ENCODE data around the gene ACOT2. TPM values are rescaled to one million over a fixed set of nuclear protein-coding genes. Genes with fewer than 3 reads are reported as not detected.
"Not testable (repeated sequence)": the region's sequence is repeated elsewhere in the genome, so short reads cannot be mapped to it uniquely, and the experiment has no call there.

Gene ACOT2
- total RNA-seq, 1 donor from 2014 or later, result 7.6 TPM

GRCh38 chr14:73566935-73567334 is 2.1 kb upstream of the ACOT2 start:
- not testable (repeated sequence) for H3K27ac Mint-ChIP-seq (ENCODE audit: unreplicated experiment); DNase-seq; H3K4me1 Mint-ChIP-seq (ENCODE audit: low read depth, unreplicated experiment); H3K9me3 Mint-ChIP-seq (ENCODE audit: unreplicated experiment); H3K27me3 Mint-ChIP-seq (ENCODE audit: unreplicated experiment); H3K4me3 Mint-ChIP-seq (ENCODE audit: unreplicated experiment)
- H3K36me3 Mint-ChIP-seq (ENCODE audit: unreplicated experiment), result peaks cover 10% of the 10 kb centered on the region

- H3K4me3 Mint-ChIP-seq (ENCODE audit: unreplicated experiment), result no peak overlapping the region
- no peak overlapping the region for H3K27ac Mint-ChIP-seq (ENCODE audit: unreplicated experiment)
- no peaks in the 10 kb centered on the region for H3K27me3 Mint-ChIP-seq (ENCODE audit: unreplicated experiment)
- no peak for DNase-seq
- H3K9me3 Mint-ChIP-seq (ENCODE audit: unreplicated experiment), result peaks cover 7% of the 10 kb centered on the region
- H3K4me1 Mint-ChIP-seq (ENCODE audit: low read depth, unreplicated experiment), result no peaks in the 10 kb centered on the region
- TF ChIP-seq, protein P1, sequence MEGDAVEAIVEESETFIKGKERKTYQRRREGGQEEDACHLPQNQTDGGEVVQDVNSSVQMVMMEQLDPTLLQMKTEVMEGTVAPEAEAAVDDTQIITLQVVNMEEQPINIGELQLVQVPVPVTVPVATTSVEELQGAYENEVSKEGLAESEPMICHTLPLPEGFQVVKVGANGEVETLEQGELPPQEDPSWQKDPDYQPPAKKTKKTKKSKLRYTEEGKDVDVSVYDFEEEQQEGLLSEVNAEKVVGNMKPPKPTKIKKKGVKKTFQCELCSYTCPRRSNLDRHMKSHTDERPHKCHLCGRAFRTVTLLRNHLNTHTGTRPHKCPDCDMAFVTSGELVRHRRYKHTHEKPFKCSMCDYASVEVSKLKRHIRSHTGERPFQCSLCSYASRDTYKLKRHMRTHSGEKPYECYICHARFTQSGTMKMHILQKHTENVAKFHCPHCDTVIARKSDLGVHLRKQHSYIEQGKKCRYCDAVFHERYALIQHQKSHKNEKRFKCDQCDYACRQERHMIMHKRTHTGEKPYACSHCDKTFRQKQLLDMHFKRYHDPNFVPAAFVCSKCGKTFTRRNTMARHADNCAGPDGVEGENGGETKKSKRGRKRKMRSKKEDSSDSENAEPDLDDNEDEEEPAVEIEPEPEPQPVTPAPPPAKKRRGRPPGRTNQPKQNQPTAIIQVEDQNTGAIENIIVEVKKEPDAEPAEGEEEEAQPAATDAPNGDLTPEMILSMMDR (IDR thresholded peaks at IDR 0.05; ENCODE audit: partially characterized antibody, unreplicated experiment), result no peak
- H3K36me3 Mint-ChIP-seq (ENCODE audit: unreplicated experiment), result peaks cover 10% of the 10 kb centered on the region
Measured at GRCh38 chr14:73567358-73567757, 1.7 kb upstream of the ACOT2 start.

DNA sequence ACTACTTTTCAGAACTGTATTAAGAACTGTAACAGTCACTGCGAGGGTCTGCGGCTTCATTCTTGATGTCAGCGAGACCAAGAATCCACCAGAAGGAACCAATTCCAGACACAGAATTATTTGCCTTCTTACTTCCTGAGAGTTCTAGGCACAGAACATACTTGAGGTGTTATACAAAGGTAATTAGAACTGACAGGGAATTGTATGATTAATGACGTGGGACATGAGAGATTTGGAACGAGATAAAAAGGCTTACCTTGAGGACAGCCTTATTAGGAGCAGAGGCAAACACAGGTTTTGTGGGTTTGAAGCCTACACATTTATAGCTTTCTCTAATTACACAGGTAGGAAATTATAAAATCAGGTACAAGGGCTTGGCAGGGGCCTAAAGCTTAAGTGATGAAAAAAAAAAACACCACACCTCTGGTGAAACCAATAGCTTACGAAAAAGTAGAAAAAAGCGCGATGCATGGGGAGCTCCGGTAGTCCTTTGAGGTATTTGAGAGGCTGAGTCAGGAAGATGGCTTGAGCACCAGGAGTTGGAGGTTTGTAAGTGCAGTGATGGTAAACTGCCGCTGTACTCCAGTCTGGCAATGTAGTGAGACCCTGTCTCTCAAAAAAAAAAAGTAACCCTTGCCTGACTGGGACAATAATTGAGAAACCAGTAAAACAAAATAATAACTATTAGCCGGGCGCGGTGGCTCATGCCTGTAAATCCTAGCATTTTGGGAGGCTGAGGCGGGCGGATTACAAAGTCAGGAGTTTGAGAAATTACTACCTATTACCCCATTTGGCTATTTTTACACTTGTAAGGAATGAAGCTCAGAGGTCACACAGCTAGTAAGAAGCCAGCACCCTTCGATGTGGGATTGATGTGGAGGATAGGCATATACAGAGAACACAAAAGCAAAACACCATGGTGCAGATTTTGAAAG is 795 bp upstream of the ACOT2 start:
- Mint-ChIP-seq H3K27me3 (ENCODE audit: unreplicated experiment) (no peaks in the 10 kb centered on the region), H3K27ac (ENCODE audit: unreplicated experiment) (no peak overlapping the region), H3K4me3 (ENCODE audit: unreplicated experiment) (peak overlapping the region; percentile 89), H3K4me1 (ENCODE audit: low read depth, unreplicated experiment) (no peaks in the 10 kb centered on the region), H3K36me3 (ENCODE audit: unreplicated experiment) (peaks cover 5% of the 10 kb centered on the region), H3K9me3 (ENCODE audit: unreplicated experiment) (peaks cover 5% of the 10 kb centered on the region)
- no peak for DNase-seq
- TF ChIP-seq, protein P1 (IDR thresholded peaks at IDR 0.05; ENCODE audit: partially characterized antibody, unreplicated experiment), result no peak

DNA sequence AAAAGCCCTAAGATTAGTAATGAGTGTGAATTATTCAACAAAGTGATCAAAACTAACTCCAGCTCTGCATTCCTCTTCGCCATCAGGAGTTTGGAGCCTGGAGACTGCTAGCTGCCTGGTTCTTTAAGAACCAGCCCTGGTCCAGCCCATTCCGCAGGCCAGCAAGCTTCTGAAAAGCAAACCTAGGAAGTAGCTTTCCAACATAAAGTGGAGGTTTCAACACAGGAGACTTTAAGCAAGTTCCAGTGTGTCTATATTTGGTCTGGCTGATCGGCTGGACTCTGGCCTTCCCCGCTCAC is 178 bp upstream of the ACOT2 start:
- H3K4me3 Mint-ChIP-seq (ENCODE audit: unreplicated experiment), result peak overlapping the region; percentile 89
- H3K27me3 Mint-ChIP-seq (ENCODE audit: unreplicated experiment); H3K4me1 Mint-ChIP-seq (ENCODE audit: low read depth, unreplicated experiment); H3K36me3 Mint-ChIP-seq (ENCODE audit: unreplicated experiment); DNase-seq; H3K9me3 Mint-ChIP-seq (ENCODE audit: unreplicated experiment): not testable (repeated sequence)
- peak overlapping the region; percentile 84 for H3K27ac Mint-ChIP-seq (ENCODE audit: unreplicated experiment)

- not testable (repeated sequence) for H3K9me3 Mint-ChIP-seq (ENCODE audit: unreplicated experiment); H3K27ac Mint-ChIP-seq (ENCODE audit: unreplicated experiment); H3K4me1 Mint-ChIP-seq (ENCODE audit: low read depth, unreplicated experiment); H3K36me3 Mint-ChIP-seq (ENCODE audit: unreplicated experiment); H3K4me3 Mint-ChIP-seq (ENCODE audit: unreplicated experiment); H3K27me3 Mint-ChIP-seq (ENCODE audit: unreplicated experiment)
- peak; percentile 73 for DNase-seq
- TF ChIP-seq, protein P1 (IDR thresholded peaks at IDR 0.05; ENCODE audit: partially characterized antibody, unreplicated experiment), result peak; percentile 62
Measured at GRCh38 chr14:73570913-73571312, 1.9 kb downstream of the ACOT2 start.

DNA sequence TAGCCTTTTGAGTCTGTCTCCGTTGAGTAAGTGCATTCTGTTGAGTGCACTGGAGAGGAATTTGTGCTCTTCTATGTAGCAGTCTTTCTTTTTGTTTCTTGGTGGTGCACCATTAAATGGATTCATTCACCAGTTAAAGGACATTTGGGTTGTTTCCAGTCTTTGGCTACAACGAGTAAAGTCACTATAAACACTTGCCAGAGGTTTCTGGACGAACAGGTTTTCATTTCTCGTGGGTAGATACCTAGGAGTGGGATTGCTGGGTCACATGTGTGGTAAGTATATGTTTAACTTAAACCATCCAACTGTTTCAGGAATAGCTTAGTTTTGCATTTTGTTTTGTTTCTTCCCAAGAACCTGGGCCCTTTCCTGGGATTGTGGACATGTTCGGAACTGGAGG is 4.0 kb downstream of the ACOT2 start:
- H3K27ac Mint-ChIP-seq (ENCODE audit: unreplicated experiment); DNase-seq; H3K4me3 Mint-ChIP-seq (ENCODE audit: unreplicated experiment): not testable (repeated sequence)

GRCh38 chr14:73573740-73574139 is 4.7 kb downstream of the ACOT2 start:
- not testable (repeated sequence) for DNase-seq; H3K9me3 Mint-ChIP-seq (ENCODE audit: unreplicated experiment); H3K27ac Mint-ChIP-seq (ENCODE audit: unreplicated experiment); H3K27me3 Mint-ChIP-seq (ENCODE audit: unreplicated experiment); H3K36me3 Mint-ChIP-seq (ENCODE audit: unreplicated experiment); H3K4me3 Mint-ChIP-seq (ENCODE audit: unreplicated experiment); H3K4me1 Mint-ChIP-seq (ENCODE audit: low read depth, unreplicated experiment)

More for the DNA sequence above, 4.0 kb downstream of the ACOT2 start:
- H3K4me1 Mint-ChIP-seq (ENCODE audit: low read depth, unreplicated experiment); H3K27me3 Mint-ChIP-seq (ENCODE audit: unreplicated experiment); H3K36me3 Mint-ChIP-seq (ENCODE audit: unreplicated experiment); H3K9me3 Mint-ChIP-seq (ENCODE audit: unreplicated experiment): not testable (repeated sequence)

DNA sequence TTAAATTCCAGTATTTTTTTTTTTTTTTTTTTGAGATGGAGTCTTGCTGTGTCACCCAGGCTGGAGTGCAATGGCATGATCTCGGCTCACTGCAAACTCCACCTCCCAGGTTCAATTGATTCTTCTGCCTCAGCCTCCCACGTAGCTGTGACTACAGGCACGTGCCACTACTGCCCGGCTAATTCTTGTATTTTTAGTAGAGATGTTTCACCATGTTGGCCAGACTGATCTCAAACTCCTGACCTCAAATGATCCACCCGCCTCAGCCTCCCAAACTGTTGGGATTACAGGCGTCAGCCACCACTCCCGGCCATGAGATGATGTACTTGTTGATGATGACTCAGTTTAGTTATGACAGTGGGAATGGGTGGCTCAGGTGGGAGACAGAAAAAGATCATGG is 5.2 kb downstream of the ACOT2 start:
- not testable (repeated sequence) for H3K27ac Mint-ChIP-seq (ENCODE audit: unreplicated experiment); H3K9me3 Mint-ChIP-seq (ENCODE audit: unreplicated experiment); H3K27me3 Mint-ChIP-seq (ENCODE audit: unreplicated experiment); H3K36me3 Mint-ChIP-seq (ENCODE audit: unreplicated experiment); H3K4me1 Mint-ChIP-seq (ENCODE audit: low read depth, unreplicated experiment); DNase-seq; H3K4me3 Mint-ChIP-seq (ENCODE audit: unreplicated experiment)

All from glutamatergic neuron (in vitro differentiated cells).